Measurements from ENCODE around the gene BPIFA2.

DNA sequence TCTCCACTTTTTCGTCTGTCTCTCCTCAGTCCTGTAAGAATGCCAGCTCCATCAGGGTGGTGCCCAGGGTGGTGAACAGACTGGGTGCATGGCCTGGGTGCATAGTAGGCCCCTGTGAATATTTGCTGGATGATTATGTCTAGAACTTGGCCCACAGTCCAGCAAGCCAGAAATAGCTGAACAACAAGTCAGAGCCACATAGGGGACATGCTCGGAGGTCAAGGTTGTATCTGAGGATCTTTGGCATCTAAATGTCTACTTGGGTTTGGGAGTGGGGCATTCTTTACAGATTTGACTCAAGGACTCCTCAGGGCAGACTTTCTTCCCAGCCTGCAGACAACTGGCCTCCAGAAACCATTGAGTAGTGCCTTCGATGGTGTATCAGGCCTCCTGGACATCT is 31.1 kb downstream of the BPIFA2 start:
- no peak for TF ChIP-seq POLR2AphosphoS5 (IDR thresholded peaks at IDR 0.05; ENCODE audit: low read depth, low read length)
- TF ChIP-seq, protein P1, sequence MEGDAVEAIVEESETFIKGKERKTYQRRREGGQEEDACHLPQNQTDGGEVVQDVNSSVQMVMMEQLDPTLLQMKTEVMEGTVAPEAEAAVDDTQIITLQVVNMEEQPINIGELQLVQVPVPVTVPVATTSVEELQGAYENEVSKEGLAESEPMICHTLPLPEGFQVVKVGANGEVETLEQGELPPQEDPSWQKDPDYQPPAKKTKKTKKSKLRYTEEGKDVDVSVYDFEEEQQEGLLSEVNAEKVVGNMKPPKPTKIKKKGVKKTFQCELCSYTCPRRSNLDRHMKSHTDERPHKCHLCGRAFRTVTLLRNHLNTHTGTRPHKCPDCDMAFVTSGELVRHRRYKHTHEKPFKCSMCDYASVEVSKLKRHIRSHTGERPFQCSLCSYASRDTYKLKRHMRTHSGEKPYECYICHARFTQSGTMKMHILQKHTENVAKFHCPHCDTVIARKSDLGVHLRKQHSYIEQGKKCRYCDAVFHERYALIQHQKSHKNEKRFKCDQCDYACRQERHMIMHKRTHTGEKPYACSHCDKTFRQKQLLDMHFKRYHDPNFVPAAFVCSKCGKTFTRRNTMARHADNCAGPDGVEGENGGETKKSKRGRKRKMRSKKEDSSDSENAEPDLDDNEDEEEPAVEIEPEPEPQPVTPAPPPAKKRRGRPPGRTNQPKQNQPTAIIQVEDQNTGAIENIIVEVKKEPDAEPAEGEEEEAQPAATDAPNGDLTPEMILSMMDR (IDR thresholded peaks at IDR 0.05 in 2 of 3, conservative IDR thresholded peaks at IDR 0.05 in 1 of 3; ENCODE audit: borderline replicate concordance in 1 of 3, insufficient read depth in 1 of 3, low read depth in 2 of 3, low read length in 2 of 3), result no peak
- TF ChIP-seq YY1 (IDR thresholded peaks at IDR 0.05; ENCODE audit: extremely low read depth, insufficient replicate concordance, low read depth, low read length), result no peak
- TF ChIP-seq CBX3 (IDR thresholded peaks at IDR 0.05; ENCODE audit: low read depth), result no peak
